ENCODE measurements around the gene ZIC4. TPM values are rescaled to one million over a fixed set of nuclear protein-coding genes. Genes with fewer than 3 reads are reported as not detected.

The ZIC4 gene
- total and polyA plus RNA-seq, 2 of the 8 experiments (the other 6 are each of a cell fraction or from before 2014, with no cell fraction given) = 0.03 to 0.13 TPM

DNA sequence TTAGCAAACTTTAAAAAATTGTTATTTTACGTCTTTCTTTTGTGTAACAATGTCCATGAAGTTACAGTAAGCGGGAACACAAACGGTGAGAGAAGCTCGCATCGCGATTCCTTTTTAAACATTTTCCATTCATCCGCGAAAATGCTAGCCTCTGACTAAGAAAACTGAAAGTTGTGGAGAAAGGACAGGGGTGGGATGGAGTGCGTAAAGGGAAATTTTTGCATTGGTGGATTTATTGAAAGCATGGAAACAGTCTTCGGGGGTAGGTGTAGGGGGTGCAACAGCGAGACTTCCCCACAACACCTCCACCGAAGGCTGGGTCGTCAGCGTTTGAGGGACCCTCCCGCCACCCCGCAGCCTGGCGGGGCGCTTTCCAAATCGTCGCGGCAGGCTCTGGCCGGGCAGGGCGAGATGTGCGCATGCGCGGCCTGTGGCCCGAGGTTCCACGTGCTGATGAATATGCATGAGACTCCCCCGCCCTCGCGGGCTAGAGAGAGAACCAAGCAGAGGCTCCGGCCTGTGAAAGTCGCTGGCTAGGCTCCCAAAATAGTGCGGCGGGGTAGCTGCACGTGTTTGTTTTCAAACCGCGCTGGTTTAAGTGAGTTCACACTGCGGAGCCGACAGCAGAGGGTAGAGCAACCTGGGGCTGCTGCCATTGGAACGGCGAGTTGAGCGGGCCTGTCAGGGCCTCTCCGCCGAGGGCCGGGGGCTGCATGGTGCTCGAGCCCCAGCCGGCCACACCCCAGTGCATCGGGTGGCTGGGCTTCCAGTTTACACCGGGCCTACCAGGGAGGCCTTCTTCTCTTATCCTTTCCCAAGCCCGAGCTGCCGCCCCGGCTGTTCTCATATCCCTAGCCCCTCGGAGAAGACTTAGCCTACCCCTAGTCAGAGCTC lies 12.7 kb upstream of the ZIC4 start (continued):
- TF ChIP-seq, protein P1, sequence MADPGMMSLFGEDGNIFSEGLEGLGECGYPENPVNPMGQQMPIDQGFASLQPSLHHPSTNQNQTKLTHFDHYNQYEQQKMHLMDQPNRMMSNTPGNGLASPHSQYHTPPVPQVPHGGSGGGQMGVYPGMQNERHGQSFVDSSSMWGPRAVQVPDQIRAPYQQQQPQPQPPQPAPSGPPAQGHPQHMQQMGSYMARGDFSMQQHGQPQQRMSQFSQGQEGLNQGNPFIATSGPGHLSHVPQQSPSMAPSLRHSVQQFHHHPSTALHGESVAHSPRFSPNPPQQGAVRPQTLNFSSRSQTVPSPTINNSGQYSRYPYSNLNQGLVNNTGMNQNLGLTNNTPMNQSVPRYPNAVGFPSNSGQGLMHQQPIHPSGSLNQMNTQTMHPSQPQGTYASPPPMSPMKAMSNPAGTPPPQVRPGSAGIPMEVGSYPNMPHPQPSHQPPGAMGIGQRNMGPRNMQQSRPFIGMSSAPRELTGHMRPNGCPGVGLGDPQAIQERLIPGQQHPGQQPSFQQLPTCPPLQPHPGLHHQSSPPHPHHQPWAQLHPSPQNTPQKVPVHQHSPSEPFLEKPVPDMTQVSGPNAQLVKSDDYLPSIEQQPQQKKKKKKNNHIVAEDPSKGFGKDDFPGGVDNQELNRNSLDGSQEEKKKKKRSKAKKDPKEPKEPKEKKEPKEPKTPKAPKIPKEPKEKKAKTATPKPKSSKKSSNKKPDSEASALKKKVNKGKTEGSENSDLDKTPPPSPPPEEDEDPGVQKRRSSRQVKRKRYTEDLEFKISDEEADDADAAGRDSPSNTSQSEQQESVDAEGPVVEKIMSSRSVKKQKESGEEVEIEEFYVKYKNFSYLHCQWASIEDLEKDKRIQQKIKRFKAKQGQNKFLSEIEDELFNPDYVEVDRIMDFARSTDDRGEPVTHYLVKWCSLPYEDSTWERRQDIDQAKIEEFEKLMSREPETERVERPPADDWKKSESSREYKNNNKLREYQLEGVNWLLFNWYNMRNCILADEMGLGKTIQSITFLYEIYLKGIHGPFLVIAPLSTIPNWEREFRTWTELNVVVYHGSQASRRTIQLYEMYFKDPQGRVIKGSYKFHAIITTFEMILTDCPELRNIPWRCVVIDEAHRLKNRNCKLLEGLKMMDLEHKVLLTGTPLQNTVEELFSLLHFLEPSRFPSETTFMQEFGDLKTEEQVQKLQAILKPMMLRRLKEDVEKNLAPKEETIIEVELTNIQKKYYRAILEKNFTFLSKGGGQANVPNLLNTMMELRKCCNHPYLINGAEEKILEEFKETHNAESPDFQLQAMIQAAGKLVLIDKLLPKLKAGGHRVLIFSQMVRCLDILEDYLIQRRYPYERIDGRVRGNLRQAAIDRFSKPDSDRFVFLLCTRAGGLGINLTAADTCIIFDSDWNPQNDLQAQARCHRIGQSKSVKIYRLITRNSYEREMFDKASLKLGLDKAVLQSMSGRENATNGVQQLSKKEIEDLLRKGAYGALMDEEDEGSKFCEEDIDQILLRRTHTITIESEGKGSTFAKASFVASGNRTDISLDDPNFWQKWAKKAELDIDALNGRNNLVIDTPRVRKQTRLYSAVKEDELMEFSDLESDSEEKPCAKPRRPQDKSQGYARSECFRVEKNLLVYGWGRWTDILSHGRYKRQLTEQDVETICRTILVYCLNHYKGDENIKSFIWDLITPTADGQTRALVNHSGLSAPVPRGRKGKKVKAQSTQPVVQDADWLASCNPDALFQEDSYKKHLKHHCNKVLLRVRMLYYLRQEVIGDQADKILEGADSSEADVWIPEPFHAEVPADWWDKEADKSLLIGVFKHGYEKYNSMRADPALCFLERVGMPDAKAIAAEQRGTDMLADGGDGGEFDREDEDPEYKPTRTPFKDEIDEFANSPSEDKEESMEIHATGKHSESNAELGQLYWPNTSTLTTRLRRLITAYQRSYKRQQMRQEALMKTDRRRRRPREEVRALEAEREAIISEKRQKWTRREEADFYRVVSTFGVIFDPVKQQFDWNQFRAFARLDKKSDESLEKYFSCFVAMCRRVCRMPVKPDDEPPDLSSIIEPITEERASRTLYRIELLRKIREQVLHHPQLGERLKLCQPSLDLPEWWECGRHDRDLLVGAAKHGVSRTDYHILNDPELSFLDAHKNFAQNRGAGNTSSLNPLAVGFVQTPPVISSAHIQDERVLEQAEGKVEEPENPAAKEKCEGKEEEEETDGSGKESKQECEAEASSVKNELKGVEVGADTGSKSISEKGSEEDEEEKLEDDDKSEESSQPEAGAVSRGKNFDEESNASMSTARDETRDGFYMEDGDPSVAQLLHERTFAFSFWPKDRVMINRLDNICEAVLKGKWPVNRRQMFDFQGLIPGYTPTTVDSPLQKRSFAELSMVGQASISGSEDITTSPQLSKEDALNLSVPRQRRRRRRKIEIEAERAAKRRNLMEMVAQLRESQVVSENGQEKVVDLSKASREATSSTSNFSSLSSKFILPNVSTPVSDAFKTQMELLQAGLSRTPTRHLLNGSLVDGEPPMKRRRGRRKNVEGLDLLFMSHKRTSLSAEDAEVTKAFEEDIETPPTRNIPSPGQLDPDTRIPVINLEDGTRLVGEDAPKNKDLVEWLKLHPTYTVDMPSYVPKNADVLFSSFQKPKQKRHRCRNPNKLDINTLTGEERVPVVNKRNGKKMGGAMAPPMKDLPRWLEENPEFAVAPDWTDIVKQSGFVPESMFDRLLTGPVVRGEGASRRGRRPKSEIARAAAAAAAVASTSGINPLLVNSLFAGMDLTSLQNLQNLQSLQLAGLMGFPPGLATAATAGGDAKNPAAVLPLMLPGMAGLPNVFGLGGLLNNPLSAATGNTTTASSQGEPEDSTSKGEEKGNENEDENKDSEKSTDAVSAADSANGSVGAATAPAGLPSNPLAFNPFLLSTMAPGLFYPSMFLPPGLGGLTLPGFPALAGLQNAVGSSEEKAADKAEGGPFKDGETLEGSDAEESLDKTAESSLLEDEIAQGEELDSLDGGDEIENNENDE (IDR thresholded peaks at IDR 0.05; ENCODE audit: insufficient replicate concordance, low read length) = no peak
- TF ChIP-seq TAF1 (IDR thresholded peaks at IDR 0.05; ENCODE audit: low read depth, low read length) (no peak), SP1 (IDR thresholded peaks at IDR 0.05; ENCODE audit: low read depth, low read length) (0 out of 2 replicates have a peak, but pooled peaks have one; percentile 57), EZH2 (IDR thresholded peaks at IDR 0.05; ENCODE audit: low read depth, low read length, severe bottlenecking) (no peak), CHD2 (IDR thresholded peaks at IDR 0.05; ENCODE audit: low read length) (no peak), FOSL1 (IDR thresholded peaks at IDR 0.05; ENCODE audit: insufficient read depth, low read depth, low read length) (no peak), KDM1A (IDR thresholded peaks at IDR 0.05; ENCODE audit: borderline replicate concordance, low read length) (no peak), SIRT6 (IDR thresholded peaks at IDR 0.05; ENCODE audit: low read length) (no peak)
- TF ChIP-seq, protein P2, sequence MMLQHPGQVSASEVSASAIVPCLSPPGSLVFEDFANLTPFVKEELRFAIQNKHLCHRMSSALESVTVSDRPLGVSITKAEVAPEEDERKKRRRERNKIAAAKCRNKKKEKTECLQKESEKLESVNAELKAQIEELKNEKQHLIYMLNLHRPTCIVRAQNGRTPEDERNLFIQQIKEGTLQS (IDR thresholded peaks at IDR 0.05; ENCODE audit: insufficient read depth, low read depth, low read length) = no peak

Data from H1 (cell line).